K562 (cell line): ENCODE measurements around the gene TMEM88. TPM values are rescaled to one million over a fixed set of nuclear protein-coding genes. Genes with fewer than 3 reads are reported as not detected.

Source experiments
- BACH1 ChIP-seq: fragments of 200-800 bp; sonication (Bioruptor generic); IDR thresholded peaks from 2 replicates; pipeline ENCODE4 v1.6.1; 2016; ENCODE audit warnings: missing genetic modification characterization, missing compliant biosample characterization
- EGR1 ChIP-seq: fragments of 450-650 bp; conservative IDR thresholded peaks from 2 replicates; pipeline ENCODE4 v1.6.1; 2017; ENCODE audit warnings: mild to moderate bottlenecking
- EP400 ChIP-seq: fragments of 450-650 bp; IDR thresholded peaks from 2 replicates; pipeline ENCODE4 v1.6.1; 2017; ENCODE audit warnings: antibody characterized with exemption, mild to moderate bottlenecking, moderate library complexity
- FOXP1 ChIP-seq: sonication (generic); formaldehyde crosslinking; IDR thresholded peaks from 2 replicates; pipeline ENCODE4 v1.8.0; 2022; ENCODE audit warnings: mild to moderate bottlenecking, missing genetic modification reagents
- FUS ChIP-seq: fragments of 200-400 bp; formaldehyde crosslinking; optimal IDR thresholded peaks from 2 replicates; pipeline ENCODE3; 2017; ENCODE audit warnings: low read depth, low read length
- JUN ChIP-seq, 2 experiments: sonication (generic) in 1 of 2; formaldehyde crosslinking in 1 of 2; IDR thresholded peaks; 2 replicates each; pipeline versions ENCODE4 v1.6.1 to v1.8.0; 2012 to 2022; ENCODE audit warnings: borderline replicate concordance in 2 of 2, mild to moderate bottlenecking in 2 of 2, improper control_type of control experiment in 1 of 2, low read depth in 1 of 2, low read length in 1 of 2, missing genetic modification reagents in 1 of 2
- NCOA6 ChIP-seq: fragments of 450-650 bp; IDR thresholded peaks from 2 replicates; pipeline ENCODE4 v1.6.1; 2017; ENCODE audit warnings: mild to moderate bottlenecking
- NFRKB ChIP-seq: fragments of 450-650 bp; IDR thresholded peaks from 2 replicates; pipeline ENCODE4 v1.6.1; 2016; ENCODE audit warnings: low read depth
- POLR2AphosphoS2 ChIP-seq: IDR thresholded peaks from 2 replicates; pipeline ENCODE4 v1.6.1; 2012; ENCODE audit warnings: low read length, improper control_type of control experiment
- RFX7 ChIP-seq: fragments of 250-450 bp; sonication (Bioruptor Pico); IDR thresholded peaks from 2 replicates; pipeline ENCODE4 v1.5.1; 2021; ENCODE audit warnings: mild to moderate bottlenecking
- SAFB2 ChIP-seq: fragments of 200-400 bp; formaldehyde crosslinking; IDR thresholded peaks from 2 replicates; pipeline ENCODE4 v1.6.1; 2018; ENCODE audit warnings: borderline replicate concordance, low read length, low read depth, moderate library complexity; ENCODE audit not compliant: severe bottlenecking
- SIN3B ChIP-seq: fragments of 450-650 bp; IDR thresholded peaks from 2 replicates; pipeline ENCODE4 v1.6.1; 2017; ENCODE audit warnings: low read depth, mild to moderate bottlenecking, moderate library complexity
- SMARCE1 ChIP-seq: fragments of 450-650 bp; IDR thresholded peaks from 2 replicates; pipeline ENCODE4 v1.7.1; 2016; ENCODE audit warnings: mild to moderate bottlenecking
- TAF9B ChIP-seq: fragments of 450-650 bp; IDR thresholded peaks from 2 replicates; pipeline ENCODE4 v1.6.1; 2018; ENCODE audit warnings: mild to moderate bottlenecking; ENCODE audit not compliant: partially characterized antibody
- ZBTB26 ChIP-seq: fragments of 450-650 bp; formaldehyde crosslinking; IDR thresholded peaks from 2 replicates; pipeline ENCODE4 v1.4.0; 2022; ENCODE audit warnings: missing genetic modification characterization
- ZNF449 ChIP-seq: fragments of 250-450 bp; sonication (Bioruptor Pico); IDR thresholded peaks from 2 replicates; pipeline ENCODE4 v1.8.0; 2022; ENCODE audit warnings: moderate library complexity, mild to moderate bottlenecking, inconsistent platforms
- ZNF740 ChIP-seq, 3 experiments: fragments of 200-800 bp in 1 of 3; sonication (Bioruptor generic) in 1 of 3; sonication (generic) in 1 of 3; formaldehyde crosslinking in 1 of 3; IDR thresholded peaks; 2 replicates each; pipeline versions ENCODE4 v1.6.1 to v1.8.0; 2016 to 2022; ENCODE audit warnings: mild to moderate bottlenecking in 2 of 3, missing compliant biosample characterization in 2 of 3, missing genetic modification characterization in 2 of 3, missing genetic modification reagents in 1 of 3
- polyA plus RNA-seq, 8 experiments: library from polyadenylated mRNA; depleted of rRNA in 4 of 8; stranded (reverse) in 5 of 8; unstranded in 3 of 8; fragments of >200 nt; fragmentation: Nextera tagmentation in 2 of 8; fragmentation: Illumina TruSeq in 1 of 8; extraction: Ambion mirVana in 2 of 8; extraction: Trizol in 1 of 8; gene quantifications; 2 replicates each; pipeline versions ENCODE4 v1.2.1 to v1.2.3, GENCODE V29; 2011 to 2014; ENCODE audit warnings: inconsistent platforms in 1 of 8, missing spikeins in 1 of 8
- total RNA-seq, 7 experiments: library from RNA; depleted of rRNA in 6 of 7; stranded (reverse); fragments of >200 nt in 6 of 7; fragmentation: Illumina TruSeq in 2 of 7; extraction: Trizol in 2 of 7; gene quantifications; 2 replicates each; pipeline versions ENCODE4 v1.2.1 to v1.2.3, GENCODE V29; 2011 to 2021; ENCODE audit warnings: low replicate concordance in 1 of 7
- TF ChIP-seq, protein P1 (sequence below): fragments of 250-450 bp; sonication (Bioruptor Pico); IDR thresholded peaks from 2 replicates; pipeline ENCODE4 v1.5.0; 2021
- TF ChIP-seq, protein P2 (sequence below): fragments of 450-650 bp; formaldehyde crosslinking; IDR thresholded peaks from 2 replicates; pipeline ENCODE4 v1.4.0; 2022; ENCODE audit warnings: missing genetic modification characterization

The TMEM88 gene
- total and polyA plus RNA-seq, 9 of the 15 experiments (the other 6 are each of a cell fraction or from before 2014, with no cell fraction given), result 0.10 to 1.4 (median 0.36) TPM; not detected in 3

- TF ChIP-seq ZBTB26, result no peak
- TF ChIP-seq EGR1, result 0 out of 2 replicates have a peak, but pooled peaks have one; percentile 11
- peak; percentile 85 for TF ChIP-seq ZNF740 (CRISPR knock-in tag; IDR thresholded peaks at IDR 0.05)
- peak in 1 of 2 experiments; percentile 88; a peak in 2 of 4 replicates for TF ChIP-seq ZNF740 (tag; IDR thresholded peaks at IDR 0.05)
- no peak for TF ChIP-seq SAFB2
- TF ChIP-seq JUN (IDR thresholded peaks at IDR 0.05; ENCODE audit: borderline replicate concordance, low read depth, low read length), result peak; percentile 76; the same call in 1 of the 2 replicates
- peak; percentile 32; the same call in 1 of the 2 replicates for TF ChIP-seq JUN (CRISPR knock-in tag; IDR thresholded peaks at IDR 0.05; ENCODE audit: borderline replicate concordance)
- TF ChIP-seq SMARCE1, result peak; percentile 30; the same call in 1 of the 2 replicates
- TF ChIP-seq, protein P1, sequence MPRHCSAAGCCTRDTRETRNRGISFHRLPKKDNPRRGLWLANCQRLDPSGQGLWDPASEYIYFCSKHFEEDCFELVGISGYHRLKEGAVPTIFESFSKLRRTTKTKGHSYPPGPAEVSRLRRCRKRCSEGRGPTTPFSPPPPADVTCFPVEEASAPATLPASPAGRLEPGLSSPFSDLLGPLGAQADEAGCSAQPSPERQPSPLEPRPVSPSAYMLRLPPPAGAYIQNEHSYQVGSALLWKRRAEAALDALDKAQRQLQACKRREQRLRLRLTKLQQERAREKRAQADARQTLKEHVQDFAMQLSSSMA (CRISPR knock-in tag), result no peak
- TF ChIP-seq FOXP1 (CRISPR knock-in tag), result 0 out of 2 replicates have a peak, but pooled peaks have one; percentile 33
- peak; percentile 39 for TF ChIP-seq TAF9B
- TF ChIP-seq, protein P2, sequence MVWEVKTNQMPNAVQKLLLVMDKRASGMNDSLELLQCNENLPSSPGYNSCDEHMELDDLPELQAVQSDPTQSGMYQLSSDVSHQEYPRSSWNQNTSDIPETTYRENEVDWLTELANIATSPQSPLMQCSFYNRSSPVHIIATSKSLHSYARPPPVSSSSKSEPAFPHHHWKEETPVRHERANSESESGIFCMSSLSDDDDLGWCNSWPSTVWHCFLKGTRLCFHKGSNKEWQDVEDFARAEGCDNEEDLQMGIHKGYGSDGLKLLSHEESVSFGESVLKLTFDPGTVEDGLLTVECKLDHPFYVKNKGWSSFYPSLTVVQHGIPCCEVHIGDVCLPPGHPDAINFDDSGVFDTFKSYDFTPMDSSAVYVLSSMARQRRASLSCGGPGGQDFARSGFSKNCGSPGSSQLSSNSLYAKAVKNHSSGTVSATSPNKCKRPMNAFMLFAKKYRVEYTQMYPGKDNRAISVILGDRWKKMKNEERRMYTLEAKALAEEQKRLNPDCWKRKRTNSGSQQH (CRISPR knock-in tag), result peak; percentile 56; the same call in 1 of the 2 replicates
- peak; percentile 80 for TF ChIP-seq EP400
- TF ChIP-seq NCOA6, result no peak
- TF ChIP-seq RFX7 (CRISPR knock-in tag), result no peak
- no peak for TF ChIP-seq FUS
- peak; percentile 89; the same call in 1 of the 2 replicates for TF ChIP-seq NFRKB
- peak; percentile 45; the same call in 1 of the 2 replicates for TF ChIP-seq POLR2AphosphoS2
- TF ChIP-seq BACH1 (tag), result no peak
- TF ChIP-seq ZNF449 (CRISPR knock-in tag), result no peak
- TF ChIP-seq SIN3B, result no peak
These were observed 16.5 kb upstream of the TMEM88 start (continued) for GRCh38 chr17:7838090-7839075.
